HepG2 (cell line): ENCODE data around the gene HINFP. TPM values are rescaled to one million over a fixed set of nuclear protein-coding genes. Genes with fewer than 3 reads are reported as not detected.

ENCODE experiments used
- ADNP ChIP-seq: sonication (generic); formaldehyde crosslinking; IDR thresholded peaks from 2 replicates; pipeline ENCODE4 v1.4.0; 2020; ENCODE audit warnings: missing genetic modification reagents
- CEBPB ChIP-seq: IDR thresholded peaks from 2 replicates; pipeline ENCODE4 v1.6.1; 2011; ENCODE audit warnings: low read depth, low read length, improper control_type of control experiment, borderline replicate concordance
- MTA1 ChIP-seq: sonication (generic); formaldehyde crosslinking; IDR thresholded peaks from 2 replicates; pipeline ENCODE4 v1.4.0; 2020; ENCODE audit warnings: missing genetic modification reagents, mild to moderate bottlenecking, borderline replicate concordance
- NCOA2 ChIP-seq: sonication (generic); formaldehyde crosslinking; IDR thresholded peaks from 2 replicates; pipeline ENCODE4 v1.8.0; 2022; ENCODE audit warnings: inconsistent platforms
- NFE2L2 ChIP-seq: fragments of 150-350 bp; IDR thresholded peaks from 2 replicates; pipeline ENCODE4 v1.6.1; 2014; ENCODE audit warnings: low read length
- PHF20 ChIP-seq: sonication (generic); formaldehyde crosslinking; IDR thresholded peaks from 2 replicates; pipeline ENCODE4 v1.5.0; 2020; ENCODE audit warnings: mild to moderate bottlenecking, missing genetic modification reagents
- ZBTB7A ChIP-seq: sonication (generic); formaldehyde crosslinking; IDR thresholded peaks from 2 replicates; pipeline ENCODE4 v1.8.0; 2022; ENCODE audit warnings: mild to moderate bottlenecking, missing genetic modification reagents
- ZMYM2 ChIP-seq: sonication (generic); formaldehyde crosslinking; IDR thresholded peaks from 2 replicates; pipeline ENCODE4 v1.8.0; 2022; ENCODE audit warnings: mild to moderate bottlenecking, missing genetic modification reagents
- ZNF205 ChIP-seq: IDR thresholded peaks from 2 replicates; pipeline ENCODE4 v1.6.1; 2018; ENCODE audit warnings: missing biosample characterization, missing genetic modification reagents
- ZNF326 ChIP-seq: sonication (generic); formaldehyde crosslinking; IDR thresholded peaks from 2 replicates; pipeline ENCODE4 v1.4.0; 2020; ENCODE audit warnings: missing genetic modification reagents, borderline replicate concordance
- ZNF572 ChIP-seq: sonication (generic); formaldehyde crosslinking; IDR thresholded peaks from 2 replicates; pipeline ENCODE4 v1.5.1; 2020; ENCODE audit warnings: mild to moderate bottlenecking, missing genetic modification reagents
- ZNF75D ChIP-seq: sonication (generic); formaldehyde crosslinking; IDR thresholded peaks from 2 replicates; pipeline ENCODE4 v1.8.1; 2023; ENCODE audit warnings: missing genetic modification reagents, mild to moderate bottlenecking, borderline replicate concordance
- ZNF773 ChIP-seq: sonication (generic); formaldehyde crosslinking; IDR thresholded peaks from 2 replicates; pipeline ENCODE4 v1.4.0; 2020; ENCODE audit warnings: missing genetic modification reagents, borderline replicate concordance
- polyA plus RNA-seq, 8 experiments: library from polyadenylated mRNA; depleted of rRNA in 3 of 8; stranded (reverse) in 7 of 8; unstranded in 1 of 8; fragments of >200 nt; fragmentation: Illumina TruSeq in 4 of 8; extraction: Trizol in 4 of 8; gene quantifications; 2 replicates each; pipeline versions ENCODE4 v1.2.1 to v1.2.3, GENCODE V29; 2011 to 2016; ENCODE audit warnings: low read depth in 4 of 8, missing spikeins in 1 of 8, mixed read lengths in 1 of 8; ENCODE audit not compliant: insufficient read depth in 1 of 8
- total RNA-seq, 5 experiments: library from RNA; depleted of rRNA; stranded (reverse); fragments of >200 nt; fragmentation: Illumina TruSeq; extraction: Trizol; gene quantifications; 2 replicates each; pipeline ENCODE4 v1.2.3, GENCODE V29; 2016; ENCODE audit warnings: low read depth in 1 of 5
- TF ChIP-seq, protein P1 (sequence below): fragments of 450-650 bp; IDR thresholded peaks from 2 replicates; pipeline ENCODE4 v1.6.1; 2017; ENCODE audit warnings: mild to moderate bottlenecking
- TF ChIP-seq, protein P2 (sequence below): sonication (generic); formaldehyde crosslinking; IDR thresholded peaks from 2 replicates; pipeline ENCODE4 v1.5.0; 2020; ENCODE audit warnings: missing genetic modification reagents
- TF ChIP-seq, protein P3 (sequence below): sonication (generic); formaldehyde crosslinking; IDR thresholded peaks from 2 replicates; pipeline ENCODE4 v1.9.0; 2022; ENCODE audit warnings: missing genetic modification reagents, mild to moderate bottlenecking, borderline replicate concordance
- TF ChIP-seq, protein P4 (sequence below): sonication (generic); formaldehyde crosslinking; IDR thresholded peaks from 2 replicates; pipeline ENCODE4 v1.4.0; 2020; ENCODE audit warnings: missing genetic modification reagents
- TF ChIP-seq, protein P5 (sequence below): sonication (generic); formaldehyde crosslinking; IDR thresholded peaks from 2 replicates; pipeline ENCODE4 v1.5.0; 2020; ENCODE audit warnings: missing genetic modification reagents
- TF ChIP-seq, protein P6 (sequence below): sonication (generic); formaldehyde crosslinking; conservative IDR thresholded peaks from 2 replicates; pipeline ENCODE4 v1.4.0; 2020; ENCODE audit warnings: missing genetic modification reagents

The HINFP gene
- total and polyA plus RNA-seq, 2 of the 13 experiments (the other 11 are each of a cell fraction or from before 2014, with no cell fraction given) = 15.1 to 21.4 TPM

DNA sequence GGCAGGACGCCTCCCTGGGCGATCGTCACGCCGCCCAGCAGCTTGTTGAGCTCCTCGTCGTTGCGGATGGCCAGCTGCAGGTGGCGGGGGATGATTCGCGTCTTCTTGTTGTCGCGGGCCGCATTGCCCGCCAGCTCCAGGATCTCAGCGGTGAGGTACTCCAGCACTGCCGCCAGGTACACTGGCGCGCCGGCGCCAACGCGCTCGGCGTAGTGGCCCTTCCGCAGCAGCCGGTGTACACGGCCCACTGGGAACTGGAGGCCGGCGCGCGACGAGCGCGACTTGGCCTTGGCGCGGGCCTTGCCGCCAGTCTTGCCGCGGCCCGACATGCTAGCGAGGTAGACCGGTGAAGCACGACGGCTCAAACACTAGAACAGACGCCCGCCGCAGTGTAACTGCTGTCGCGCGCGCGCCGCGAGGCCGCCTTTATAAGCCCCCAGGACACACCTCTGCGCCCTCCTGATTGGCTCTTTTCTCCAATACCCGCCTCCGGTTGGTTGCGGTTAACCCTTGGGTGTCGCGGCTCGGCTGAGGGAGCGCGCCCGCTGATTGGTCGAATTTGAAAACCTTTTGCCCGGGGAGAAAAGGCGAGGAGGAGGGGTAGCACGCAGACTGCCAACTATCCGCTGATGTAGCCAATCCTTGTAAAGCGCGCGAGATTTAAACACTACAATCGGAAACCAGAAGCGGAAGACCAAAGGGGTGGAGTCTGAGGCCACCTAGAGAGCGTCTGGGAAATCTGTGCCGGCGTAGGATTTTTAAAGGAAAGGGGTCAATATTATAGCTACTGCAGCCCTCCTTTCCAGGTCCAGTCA is 26.1 kb upstream of the HINFP start (continued):
- TF ChIP-seq, protein P1, sequence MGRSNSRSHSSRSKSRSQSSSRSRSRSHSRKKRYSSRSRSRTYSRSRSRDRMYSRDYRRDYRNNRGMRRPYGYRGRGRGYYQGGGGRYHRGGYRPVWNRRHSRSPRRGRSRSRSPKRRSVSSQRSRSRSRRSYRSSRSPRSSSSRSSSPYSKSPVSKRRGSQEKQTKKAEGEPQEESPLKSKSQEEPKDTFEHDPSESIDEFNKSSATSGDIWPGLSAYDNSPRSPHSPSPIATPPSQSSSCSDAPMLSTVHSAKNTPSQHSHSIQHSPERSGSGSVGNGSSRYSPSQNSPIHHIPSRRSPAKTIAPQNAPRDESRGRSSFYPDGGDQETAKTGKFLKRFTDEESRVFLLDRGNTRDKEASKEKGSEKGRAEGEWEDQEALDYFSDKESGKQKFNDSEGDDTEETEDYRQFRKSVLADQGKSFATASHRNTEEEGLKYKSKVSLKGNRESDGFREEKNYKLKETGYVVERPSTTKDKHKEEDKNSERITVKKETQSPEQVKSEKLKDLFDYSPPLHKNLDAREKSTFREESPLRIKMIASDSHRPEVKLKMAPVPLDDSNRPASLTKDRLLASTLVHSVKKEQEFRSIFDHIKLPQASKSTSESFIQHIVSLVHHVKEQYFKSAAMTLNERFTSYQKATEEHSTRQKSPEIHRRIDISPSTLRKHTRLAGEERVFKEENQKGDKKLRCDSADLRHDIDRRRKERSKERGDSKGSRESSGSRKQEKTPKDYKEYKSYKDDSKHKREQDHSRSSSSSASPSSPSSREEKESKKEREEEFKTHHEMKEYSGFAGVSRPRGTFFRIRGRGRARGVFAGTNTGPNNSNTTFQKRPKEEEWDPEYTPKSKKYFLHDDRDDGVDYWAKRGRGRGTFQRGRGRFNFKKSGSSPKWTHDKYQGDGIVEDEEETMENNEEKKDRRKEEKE = no peak
- TF ChIP-seq ZNF75D (CRISPR knock-in tag) (no peak), MTA1 (CRISPR knock-in tag) (no peak), ZNF572 (CRISPR knock-in tag) (peak; percentile 88; the same call in 1 of the 2 replicates), ZMYM2 (CRISPR knock-in tag) (peak; percentile 86), ZNF773 (peak; percentile 81; the same call in 1 of the 2 replicates), ADNP (CRISPR knock-in tag) (no peak), ZNF326 (CRISPR knock-in tag) (no peak), NFE2L2 (no peak), PHF20 (CRISPR knock-in tag) (peak; percentile 53), CEBPB (no peak), ZBTB7A (CRISPR knock-in tag) (no peak), NCOA2 (CRISPR knock-in tag) (peak; percentile 34; the same call in 1 of the 2 replicates), ZNF205 (CRISPR knock-in tag) (peak; percentile 58; the same call in 1 of the 2 replicates)
- TF ChIP-seq, protein P2, sequence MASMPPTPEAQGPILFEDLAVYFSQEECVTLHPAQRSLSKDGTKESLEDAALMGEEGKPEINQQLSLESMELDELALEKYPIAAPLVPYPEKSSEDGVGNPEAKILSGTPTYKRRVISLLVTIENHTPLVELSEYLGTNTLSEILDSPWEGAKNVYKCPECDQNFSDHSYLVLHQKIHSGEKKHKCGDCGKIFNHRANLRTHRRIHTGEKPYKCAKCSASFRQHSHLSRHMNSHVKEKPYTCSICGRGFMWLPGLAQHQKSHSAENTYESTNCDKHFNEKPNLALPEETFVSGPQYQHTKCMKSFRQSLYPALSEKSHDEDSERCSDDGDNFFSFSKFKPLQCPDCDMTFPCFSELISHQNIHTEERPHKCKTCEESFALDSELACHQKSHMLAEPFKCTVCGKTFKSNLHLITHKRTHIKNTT (CRISPR knock-in tag) = no peak
- TF ChIP-seq, protein P3, sequence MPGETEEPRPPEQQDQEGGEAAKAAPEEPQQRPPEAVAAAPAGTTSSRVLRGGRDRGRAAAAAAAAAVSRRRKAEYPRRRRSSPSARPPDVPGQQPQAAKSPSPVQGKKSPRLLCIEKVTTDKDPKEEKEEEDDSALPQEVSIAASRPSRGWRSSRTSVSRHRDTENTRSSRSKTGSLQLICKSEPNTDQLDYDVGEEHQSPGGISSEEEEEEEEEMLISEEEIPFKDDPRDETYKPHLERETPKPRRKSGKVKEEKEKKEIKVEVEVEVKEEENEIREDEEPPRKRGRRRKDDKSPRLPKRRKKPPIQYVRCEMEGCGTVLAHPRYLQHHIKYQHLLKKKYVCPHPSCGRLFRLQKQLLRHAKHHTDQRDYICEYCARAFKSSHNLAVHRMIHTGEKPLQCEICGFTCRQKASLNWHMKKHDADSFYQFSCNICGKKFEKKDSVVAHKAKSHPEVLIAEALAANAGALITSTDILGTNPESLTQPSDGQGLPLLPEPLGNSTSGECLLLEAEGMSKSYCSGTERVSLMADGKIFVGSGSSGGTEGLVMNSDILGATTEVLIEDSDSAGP (CRISPR knock-in tag) = peak; percentile 97; the same call in 1 of the 2 replicates
- TF ChIP-seq, protein P4, sequence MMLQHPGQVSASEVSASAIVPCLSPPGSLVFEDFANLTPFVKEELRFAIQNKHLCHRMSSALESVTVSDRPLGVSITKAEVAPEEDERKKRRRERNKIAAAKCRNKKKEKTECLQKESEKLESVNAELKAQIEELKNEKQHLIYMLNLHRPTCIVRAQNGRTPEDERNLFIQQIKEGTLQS (CRISPR knock-in tag) = no peak
- TF ChIP-seq, protein P5, sequence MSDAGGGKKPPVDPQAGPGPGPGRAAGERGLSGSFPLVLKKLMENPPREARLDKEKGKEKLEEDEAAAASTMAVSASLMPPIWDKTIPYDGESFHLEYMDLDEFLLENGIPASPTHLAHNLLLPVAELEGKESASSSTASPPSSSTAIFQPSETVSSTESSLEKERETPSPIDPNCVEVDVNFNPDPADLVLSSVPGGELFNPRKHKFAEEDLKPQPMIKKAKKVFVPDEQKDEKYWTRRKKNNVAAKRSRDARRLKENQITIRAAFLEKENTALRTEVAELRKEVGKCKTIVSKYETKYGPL = peak; percentile 56; the same call in 1 of the 2 replicates
- TF ChIP-seq, protein P6, sequence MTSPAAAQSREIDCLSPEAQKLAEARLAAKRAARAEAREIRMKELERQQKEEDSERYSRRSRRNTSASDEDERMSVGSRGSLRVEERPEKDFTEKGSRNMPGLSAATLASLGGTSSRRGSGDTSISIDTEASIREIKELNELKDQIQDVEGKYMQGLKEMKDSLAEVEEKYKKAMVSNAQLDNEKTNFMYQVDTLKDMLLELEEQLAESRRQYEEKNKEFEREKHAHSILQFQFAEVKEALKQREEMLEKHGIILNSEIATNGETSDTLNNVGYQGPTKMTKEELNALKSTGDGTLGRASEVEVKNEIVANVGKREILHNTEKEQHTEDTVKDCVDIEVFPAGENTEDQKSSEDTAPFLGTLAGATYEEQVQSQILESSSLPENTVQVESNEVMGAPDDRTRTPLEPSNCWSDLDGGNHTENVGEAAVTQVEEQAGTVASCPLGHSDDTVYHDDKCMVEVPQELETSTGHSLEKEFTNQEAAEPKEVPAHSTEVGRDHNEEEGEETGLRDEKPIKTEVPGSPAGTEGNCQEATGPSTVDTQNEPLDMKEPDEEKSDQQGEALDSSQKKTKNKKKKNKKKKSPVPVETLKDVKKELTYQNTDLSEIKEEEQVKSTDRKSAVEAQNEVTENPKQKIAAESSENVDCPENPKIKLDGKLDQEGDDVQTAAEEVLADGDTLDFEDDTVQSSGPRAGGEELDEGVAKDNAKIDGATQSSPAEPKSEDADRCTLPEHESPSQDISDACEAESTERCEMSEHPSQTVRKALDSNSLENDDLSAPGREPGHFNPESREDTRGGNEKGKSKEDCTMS (CRISPR knock-in tag) = no peak
